ENCODE measurements around the gene RFXANK.
"Not testable (repeated sequence)": the region's sequence is repeated elsewhere in the genome, so short reads cannot be mapped to it uniquely, and the experiment has no call there.

RFXANK gene

GRCh38 chr19:19170053-19170872 lies 21.8 kb upstream of the RFXANK start, which contains the start of gene MEF2B:
Gene MEF2B (minus strand): TSS chr19:19170263. CDS start chr19:19150735, 19,528 bp downstream.
- no peak for DNase-seq (ENCODE audit: low spot score)

GRCh38 chr19:19170873-19171672 lies 21.0 kb upstream of the RFXANK start:
- DNase-seq (ENCODE audit: low spot score) = no peak

GRCh38 chr19:19171821-19172532 lies 20.1 kb upstream of the RFXANK start:
- DNase-seq (ENCODE audit: low spot score) = no peak

GRCh38 chr19:19173243-19173642 lies 18.8 kb upstream of the RFXANK start:
- DNase-seq (ENCODE audit: low spot score) = not testable (repeated sequence)

GRCh38 chr19:19176950-19177349 lies 15.1 kb upstream of the RFXANK start:
- DNase-seq (ENCODE audit: low spot score) = no peak

GRCh38 chr19:19179548-19180441 lies 12.3 kb upstream of the RFXANK start:
- DNase-seq (ENCODE audit: low spot score) = no peak

GRCh38 chr19:19181488-19181998 lies 10.5 kb upstream of the RFXANK start:
- no peak for DNase-seq (ENCODE audit: low spot score)

GRCh38 chr19:19185853-19186740 lies 6.0 kb upstream of the RFXANK start:
- DNase-seq (ENCODE audit: low spot score) = no peak

- DNase-seq (ENCODE audit: low spot score) = no peak
These were observed 5.3 kb upstream of the RFXANK start for GRCh38 chr19:19186742-19187141.

GRCh38 chr19:19191768-19192077 lies 335 bp upstream of the RFXANK start:
- no peak for DNase-seq (ENCODE audit: low spot score)

- DNase-seq (ENCODE audit: low spot score) = no peak
These were observed 909 bp downstream of the RFXANK start for GRCh38 chr19:19192910-19193423.

GRCh38 chr19:19193926-19194325 lies 1.9 kb downstream of the RFXANK start:
- DNase-seq (ENCODE audit: low spot score) = no peak

GRCh38 chr19:19201697-19202630 lies 9.9 kb downstream of the RFXANK start:
- DNase-seq (ENCODE audit: low spot score) = no peak

- no peak for DNase-seq (ENCODE audit: low spot score)
These were observed 10.6 kb downstream of the RFXANK start for GRCh38 chr19:19202707-19203011.

- DNase-seq (ENCODE audit: low spot score) = peak; percentile 92
These were observed 11.2 kb downstream of the RFXANK start, which contains the start of gene NR2C2AP for GRCh38 chr19:19203012-19203856. Gene NR2C2AP (minus strand): TSS chr19:19203414. CDS start chr19:19203060, 354 bp downstream.

GRCh38 chr19:19204181-19204580 lies 12.1 kb downstream of the RFXANK start:
- no peak for DNase-seq (ENCODE audit: low spot score)

GRCh38 chr19:19205416-19206410 lies 13.7 kb downstream of the RFXANK start:
- peak; percentile 67 for DNase-seq (ENCODE audit: low spot score)

All from putamen (tissue), 1 donor.